Liver (tissue), 3 donors: ENCODE results near the gene ACTN1.

Experiments used
- GABPA ChIP-seq, 2 donors: IDR thresholded peaks in 1 of 2; conservative IDR thresholded peaks in 1 of 2; 2 replicates each; pipeline ENCODE4 v1.6.1; 2016; ENCODE audit warnings: antibody characterized with exemption in 2 of 2, mild to moderate bottlenecking in 1 of 2, moderate library complexity in 1 of 2
- YY1 ChIP-seq: IDR thresholded peaks from 2 replicates; pipeline ENCODE4 v1.6.1; 2016; ENCODE audit warnings: antibody characterized with exemption, mild to moderate bottlenecking
- TF ChIP-seq, protein P1 (sequence below): fragments of 150-350 bp; IDR thresholded peaks from 2 replicates; pipeline ENCODE4 v1.5.1; 2017; ENCODE audit warnings: improper control_type of control experiment, low read depth, low read length; ENCODE audit not compliant: missing input control
- TF ChIP-seq, protein P2 (sequence below): IDR thresholded peaks from 2 replicates; pipeline ENCODE4 v1.6.1; 2016; ENCODE audit warnings: antibody characterized with exemption, mild to moderate bottlenecking
- donor health status: healthy.
- donor health status: healthy.

DNA sequence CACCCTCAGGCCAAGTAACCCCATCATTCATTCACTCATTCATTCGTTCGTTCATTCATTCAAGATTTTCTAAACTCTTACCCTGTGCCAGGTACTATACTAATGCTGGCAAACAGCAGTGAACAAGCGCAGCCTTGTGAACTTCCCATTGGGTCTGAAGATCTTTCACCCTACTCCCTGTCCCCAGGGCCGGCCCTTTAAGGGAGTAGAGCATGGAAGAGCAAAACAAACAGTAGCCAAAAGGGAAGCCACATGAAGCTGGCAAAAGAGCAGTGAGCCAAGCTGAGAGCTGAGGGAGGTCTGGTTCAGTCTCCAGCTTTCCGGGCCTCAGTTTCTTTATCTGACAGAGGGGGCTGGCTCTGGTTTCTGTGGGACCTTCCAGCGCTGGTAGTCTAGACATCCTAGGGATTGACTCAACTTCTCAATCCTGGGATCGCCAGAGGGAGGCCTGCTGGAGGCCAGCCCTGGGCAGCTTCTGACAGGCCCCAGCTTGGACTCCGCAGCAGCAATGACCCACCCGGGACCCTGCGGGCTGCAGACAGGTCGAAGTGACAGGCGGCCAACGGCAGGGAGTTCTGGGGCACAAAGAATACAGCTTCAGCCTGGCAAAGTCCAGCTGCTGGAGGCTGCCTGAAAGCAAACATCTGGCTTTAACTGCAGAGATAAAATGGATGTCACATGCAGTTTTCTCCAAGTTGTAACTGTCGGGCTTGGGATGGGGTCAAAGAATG lies 27.1 kb downstream of the ACTN1 start:
- TF ChIP-seq, protein P1, sequence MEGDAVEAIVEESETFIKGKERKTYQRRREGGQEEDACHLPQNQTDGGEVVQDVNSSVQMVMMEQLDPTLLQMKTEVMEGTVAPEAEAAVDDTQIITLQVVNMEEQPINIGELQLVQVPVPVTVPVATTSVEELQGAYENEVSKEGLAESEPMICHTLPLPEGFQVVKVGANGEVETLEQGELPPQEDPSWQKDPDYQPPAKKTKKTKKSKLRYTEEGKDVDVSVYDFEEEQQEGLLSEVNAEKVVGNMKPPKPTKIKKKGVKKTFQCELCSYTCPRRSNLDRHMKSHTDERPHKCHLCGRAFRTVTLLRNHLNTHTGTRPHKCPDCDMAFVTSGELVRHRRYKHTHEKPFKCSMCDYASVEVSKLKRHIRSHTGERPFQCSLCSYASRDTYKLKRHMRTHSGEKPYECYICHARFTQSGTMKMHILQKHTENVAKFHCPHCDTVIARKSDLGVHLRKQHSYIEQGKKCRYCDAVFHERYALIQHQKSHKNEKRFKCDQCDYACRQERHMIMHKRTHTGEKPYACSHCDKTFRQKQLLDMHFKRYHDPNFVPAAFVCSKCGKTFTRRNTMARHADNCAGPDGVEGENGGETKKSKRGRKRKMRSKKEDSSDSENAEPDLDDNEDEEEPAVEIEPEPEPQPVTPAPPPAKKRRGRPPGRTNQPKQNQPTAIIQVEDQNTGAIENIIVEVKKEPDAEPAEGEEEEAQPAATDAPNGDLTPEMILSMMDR = no peak
- no peak for TF ChIP-seq YY1
- TF ChIP-seq GABPA (IDR thresholded peaks at IDR 0.05 in 1 of 2, conservative IDR thresholded peaks at IDR 0.05 in 1 of 2) = no peak
- TF ChIP-seq, protein P2, sequence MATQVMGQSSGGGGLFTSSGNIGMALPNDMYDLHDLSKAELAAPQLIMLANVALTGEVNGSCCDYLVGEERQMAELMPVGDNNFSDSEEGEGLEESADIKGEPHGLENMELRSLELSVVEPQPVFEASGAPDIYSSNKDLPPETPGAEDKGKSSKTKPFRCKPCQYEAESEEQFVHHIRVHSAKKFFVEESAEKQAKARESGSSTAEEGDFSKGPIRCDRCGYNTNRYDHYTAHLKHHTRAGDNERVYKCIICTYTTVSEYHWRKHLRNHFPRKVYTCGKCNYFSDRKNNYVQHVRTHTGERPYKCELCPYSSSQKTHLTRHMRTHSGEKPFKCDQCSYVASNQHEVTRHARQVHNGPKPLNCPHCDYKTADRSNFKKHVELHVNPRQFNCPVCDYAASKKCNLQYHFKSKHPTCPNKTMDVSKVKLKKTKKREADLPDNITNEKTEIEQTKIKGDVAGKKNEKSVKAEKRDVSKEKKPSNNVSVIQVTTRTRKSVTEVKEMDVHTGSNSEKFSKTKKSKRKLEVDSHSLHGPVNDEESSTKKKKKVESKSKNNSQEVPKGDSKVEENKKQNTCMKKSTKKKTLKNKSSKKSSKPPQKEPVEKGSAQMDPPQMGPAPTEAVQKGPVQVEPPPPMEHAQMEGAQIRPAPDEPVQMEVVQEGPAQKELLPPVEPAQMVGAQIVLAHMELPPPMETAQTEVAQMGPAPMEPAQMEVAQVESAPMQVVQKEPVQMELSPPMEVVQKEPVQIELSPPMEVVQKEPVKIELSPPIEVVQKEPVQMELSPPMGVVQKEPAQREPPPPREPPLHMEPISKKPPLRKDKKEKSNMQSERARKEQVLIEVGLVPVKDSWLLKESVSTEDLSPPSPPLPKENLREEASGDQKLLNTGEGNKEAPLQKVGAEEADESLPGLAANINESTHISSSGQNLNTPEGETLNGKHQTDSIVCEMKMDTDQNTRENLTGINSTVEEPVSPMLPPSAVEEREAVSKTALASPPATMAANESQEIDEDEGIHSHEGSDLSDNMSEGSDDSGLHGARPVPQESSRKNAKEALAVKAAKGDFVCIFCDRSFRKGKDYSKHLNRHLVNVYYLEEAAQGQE = no peak
